Measurements from ENCODE around the gene MT1H. TPM values are rescaled to one million over a fixed set of nuclear protein-coding genes. Genes with fewer than 3 reads are reported as not detected.
A peak's percentile ranks its signal among the peaks of the same experiment; 100 is the strongest.
"Not testable (repeated sequence)": the region's sequence is repeated elsewhere in the genome, so short reads cannot be mapped to it uniquely, and the experiment has no call there.

MT1H gene
- total and polyA plus RNA-seq, 2 donors (not counting 1 experiment from before 2014, with no cell fraction given), result not detected

DNA sequence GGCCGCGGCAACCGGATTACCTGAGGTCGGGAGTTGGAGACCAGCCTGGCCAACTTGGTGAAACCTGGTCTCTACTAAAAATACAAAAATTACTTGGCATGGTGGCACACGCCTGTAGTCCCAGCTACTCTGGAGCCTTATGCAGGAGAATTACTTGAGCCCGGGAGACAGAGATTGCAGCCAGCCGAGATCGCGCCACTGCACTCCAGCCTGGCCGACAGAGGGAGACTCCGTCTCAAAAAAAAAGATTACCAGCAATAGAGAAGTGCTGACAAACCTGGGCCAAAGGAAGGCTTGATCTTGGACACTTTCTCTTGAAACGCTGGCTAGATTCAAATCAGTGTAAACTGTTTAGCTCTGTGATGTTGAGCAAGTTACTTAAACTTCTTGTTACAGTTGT is 4.3 kb downstream of the MT1H start:
- ATAC-seq (ENCODE audit: low read depth), result peak; percentile 41

GRCh38 chr16:56674570-56674969 is 5.0 kb downstream of the MT1H start:
- Mint-ChIP-seq H3K4me1 (peaks cover 10% of the 10 kb centered on the region), H3K27me3 (peaks cover 63% of the 10 kb centered on the region)
- H3K27me3 ChIP-seq (replicated peaks in 1 of 4; ENCODE audit: control extremely low read depth in 1 of 4, control insufficient read depth in 3 of 4, insufficient read depth in 4 of 4, low read length in 3 of 4), result peaks cover 0 to 51% (median 23%) of the 10 kb centered on the region in 4 experiments
- H4K20me1 ChIP-seq (ENCODE audit: control insufficient read depth, insufficient read depth, low read length, poor library complexity, severe bottlenecking); H3K4me3 Mint-ChIP-seq; H3K27ac Mint-ChIP-seq; H3K9me3 Mint-ChIP-seq (ENCODE audit: insufficient read depth); H3K36me3 ChIP-seq (replicated peaks in 1 of 2; ENCODE audit: control extremely low read depth in 1 of 2, control insufficient read depth in 1 of 2, extremely low read depth in 1 of 2, insufficient read depth in 2 of 2, low read length in 1 of 2); H3K9me3 ChIP-seq (ENCODE audit: control extremely low read depth in 1 of 3, control insufficient read depth in 2 of 3, insufficient read depth in 1 of 3, low read length in 2 of 3); H3K9ac ChIP-seq (ENCODE audit: low read length); H2AFZ ChIP-seq (ENCODE audit: insufficient read depth, low read depth, low read length, poor library complexity, severe bottlenecking); POLR2A ChIA-PET; H3K27ac ChIP-seq (ENCODE audit: low read length in 2 of 2); ATAC-seq (ENCODE audit: low read depth); H3K4me3 ChIP-seq (ENCODE audit: control extremely low read depth in 1 of 5, extremely low read depth in 1 of 5, insufficient read depth in 1 of 5, low read depth in 2 of 5, low read length in 4 of 5); H3K4me2 ChIP-seq (replicated peaks; ENCODE audit: low read depth, low read length, poor library complexity, severe bottlenecking); DNase-seq; CTCF ChIA-PET; H3K79me2 ChIP-seq (ENCODE audit: control insufficient read depth, insufficient read depth, low read length): not testable (repeated sequence)
- H3K4me1 ChIP-seq (ENCODE audit: control insufficient read depth in 2 of 2, insufficient read depth in 2 of 2, low read length in 2 of 2), result peaks cover 14 to 15% of the 10 kb centered on the region in 2 donors
- 71% methylated on average over 1 of the region's 6 CpGs for WGBS (ENCODE audit: insufficient coverage)
- intact Hi-C loops (cut with micrococcal nuclease), result loop anchor here (1.0 kb wide), 1 partner anchor 28 kb away; no protein-coding TSS in a partner anchor

More for the DNA sequence above, 4.3 kb downstream of the MT1H start:
- Mint-ChIP-seq H3K9me3 (ENCODE audit: insufficient read depth) (no peaks in the 10 kb centered on the region), H3K27me3 (peaks cover 69% of the 10 kb centered on the region), H3K4me1 (peaks cover 15% of the 10 kb centered on the region), H3K27ac (no peak overlapping the region), H3K4me3 (no peak overlapping the region)
- H3K27ac ChIP-seq (ENCODE audit: low read length in 2 of 2), result no peak overlapping the region
- no peaks in the 10 kb centered on the region for H3K36me3 ChIP-seq (replicated peaks in 1 of 2; ENCODE audit: control extremely low read depth in 1 of 2, control insufficient read depth in 1 of 2, extremely low read depth in 1 of 2, insufficient read depth in 2 of 2, low read length in 1 of 2)
- WGBS (ENCODE audit: insufficient coverage), result 35% methylated on average over 12 of the region's 12 CpGs
- H3K9me3 ChIP-seq (ENCODE audit: control extremely low read depth in 1 of 3, control insufficient read depth in 2 of 3, insufficient read depth in 1 of 3, low read length in 2 of 3), result no peaks in the 10 kb centered on the region
- peaks cover 16 to 17% of the 10 kb centered on the region in 2 donors for H3K4me1 ChIP-seq (ENCODE audit: control insufficient read depth in 2 of 2, insufficient read depth in 2 of 2, low read length in 2 of 2)
- ChIA-PET CTCF (interaction anchor here (1.2 to 2.4 kb wide), 2 partner anchors 24 to 28 kb away, joined by 3 to 19 read pairs; no protein-coding TSS in a partner anchor), POLR2A (interaction anchor here (1.5 kb wide), 1 partner anchor 28 kb away, joined by 5 read pairs; no protein-coding TSS in a partner anchor)
- no peak for TF ChIP-seq EZH2 (IDR thresholded peaks at IDR 0.05; ENCODE audit: borderline replicate concordance, insufficient read depth, low read depth, low read length, poor library complexity, severe bottlenecking)
- peak; percentile 39 for TF ChIP-seq CTCF (IDR thresholded peaks at IDR 0.05)
- intact Hi-C loops (cut with micrococcal nuclease), result loop anchor here (1.0 kb wide), 1 partner anchor 28 kb away; no protein-coding TSS in a partner anchor
- DNase-seq, result peak; percentile 47
- H3K9ac ChIP-seq (ENCODE audit: low read length), result no peak overlapping the region
- no peaks in the 10 kb centered on the region for H3K79me2 ChIP-seq (ENCODE audit: control insufficient read depth, insufficient read depth, low read length)
- no peak overlapping the region for H2AFZ ChIP-seq (ENCODE audit: insufficient read depth, low read depth, low read length, poor library complexity, severe bottlenecking)
- H4K20me1 ChIP-seq (ENCODE audit: control insufficient read depth, insufficient read depth, low read length, poor library complexity, severe bottlenecking), result no peaks in the 10 kb centered on the region
- H3K4me2 ChIP-seq (replicated peaks; ENCODE audit: low read depth, low read length, poor library complexity, severe bottlenecking), result no peak overlapping the region
- peaks cover 0 to 57% (median 26%) of the 10 kb centered on the region in 4 experiments for H3K27me3 ChIP-seq (replicated peaks in 1 of 4; ENCODE audit: control extremely low read depth in 1 of 4, control insufficient read depth in 3 of 4, insufficient read depth in 4 of 4, low read length in 3 of 4)
- no peak overlapping the region for H3K4me3 ChIP-seq (ENCODE audit: control extremely low read depth in 1 of 5, extremely low read depth in 1 of 5, insufficient read depth in 1 of 5, low read depth in 2 of 5, low read length in 4 of 5)

Measured in B cell (primary cell).